Adrenal gland (tissue), 12 donors: ENCODE results near the gene CEACAM3. TPM values are rescaled to one million over a fixed set of nuclear protein-coding genes. Genes with fewer than 3 reads are reported as not detected.

Experiments used
- DNase-seq, 7 donors: peaks; one replicate each; pipeline ENCODE4 v3.0.0-alpha.2; 2019 to 2020
- H3K27ac ChIP-seq, 5 donors: fragments of 200-600 bp; sonication (generic) in 4 of 5; 1 replicate in 3 of 5; 2 replicates in 2 of 5; pipeline versions ENCODE4 v1.5.1 to v1.8.0; 2016 to 2020; ENCODE audit warnings: mild to moderate bottlenecking in 1 of 5
- H3K27me3 ChIP-seq: fragments of 200-600 bp; 2 replicates; pipeline ENCODE4 v1.8.0; 2021
- H3K36me3 ChIP-seq, 2 donors: fragments of 200-600 bp; replicated peaks in 1 of 2; 1 replicate in 1 of 2; 2 replicates in 1 of 2; pipeline versions ENCODE4 v1.5.1 to v1.8.0; 2018 to 2022
- H3K4me1 ChIP-seq, 2 donors: fragments of 200-600 bp; replicated peaks in 1 of 2; 1 replicate in 1 of 2; 2 replicates in 1 of 2; pipeline versions ENCODE4 v1.5.1 to v1.8.0; 2018 to 2021
- H3K4me3 ChIP-seq, 4 donors: fragments of 200-600 bp; sonication (generic) in 3 of 4; one replicate each; pipeline ENCODE4 v1.5.1; 2016 to 2018
- H3K9me3 ChIP-seq, 3 donors: fragments of 200-600 bp; sonication (generic) in 1 of 3; replicated peaks in 1 of 3; 1 replicate in 2 of 3; 2 replicates in 1 of 3; pipeline versions ENCODE4 v1.5.1 to v1.8.0; 2016 to 2021
- CTCF ChIP-seq, 6 experiments: fragments of 450-650 bp in 4 of 6; fragments of 200-600 bp in 2 of 6; sonication (generic) in 1 of 6; IDR thresholded peaks; 1 replicate in 5 of 6; 2 replicates in 1 of 6; pipeline versions ENCODE4 v1.5.1 to v1.8.0; 2016 to 2021; ENCODE audit warnings: antibody characterized with exemption in 6 of 6, mild to moderate bottlenecking in 2 of 6, moderate library complexity in 1 of 6
- POLR2A ChIP-seq, 2 donors: fragments of 450-650 bp; IDR thresholded peaks; one replicate each; pipeline ENCODE4 v1.6.1; 2017; ENCODE audit warnings: antibody characterized with exemption in 2 of 2, mild to moderate bottlenecking in 2 of 2, moderate library complexity in 1 of 2
- WGBS, 4 donors: extraction: QIAGEN DNeasy Blood & Tissue Kit in 2 of 4; methylation state at CpG; one replicate each; pipeline versions ENCODE4 v1.1.5 to v1.1.7; 2013 to 2017; 5-methylcytosine and 5-hydroxymethylcytosine counted together
- intact Hi-C, 2 donors: fragments of 100-400 bp; cut with DNase I; formaldehyde crosslinking; loops; one replicate each; pipeline versions ENCODE4 v1.14.1 to v1.15.0; 2022 to 2023
- polyA plus RNA-seq, 3 donors: library from polyadenylated mRNA; stranded (reverse); fragments of 200-250 nt in 2 of 3; fragments of 350-450 nt in 1 of 3; fragmentation: Illumina TruSeq in 1 of 3; extraction: RNeasy Lipid Tissue Mini Kit (QIAGEN cat#74804) in 1 of 3; gene quantifications; one replicate each; pipeline ENCODE4 v1.2.3, GENCODE V29; 2013 to 2014
- total RNA-seq, 9 donors: library from RNA; depleted of rRNA in 4 of 9; stranded (reverse); fragments of >200 nt in 4 of 9; fragments of 120-200 nt in 1 of 9; fragmentation: NEBNext Ultra II Directional in 1 of 9; extraction: Animal tissue kit (Norgen Biotek cat#: 25700) in 1 of 9; gene quantifications; one replicate each; pipeline versions ENCODE4 v1.1.0 to v1.2.4, GENCODE V29; 2013 to 2023
- donor health status: healthy with polysubstance abuse.
- donor health status: Bipolar disorder and iron deficiency.
- donor health status: DM: yes; HTN: yes; CAD: no.
- donor health status: DM: no; HTN: no; CAD: no.
- donor health status: DM: no; HTN: no; CAD: no.
- donor health status: DM: yes; HTN: yes; CAD: no.

Gene CEACAM3
- total and polyA plus RNA-seq, 12 donors: 0.11 to 0.99 (median 0.32) TPM; not detected in 7

- DNase-seq: no peak
- 76 to 84% (median 79%) methylated on average over 26 to 30 of the region's 30 CpGs for WGBS, 4 donors
- Histone ChIP-seq H3K27me3 (no peaks in the 10 kb centered on the region), H3K36me3 (no peaks in the 10 kb centered on the region), H3K4me1 (no peaks in the 10 kb centered on the region), H3K9me3 (no peaks in the 10 kb centered on the region), H3K4me3 (no peak within 1 kb of the TSS), H3K27ac (no peak within 1 kb of the TSS)
- intact Hi-C loops: no loop called here
- TF ChIP-seq CTCF (IDR thresholded peaks at IDR 0.05) (no peak), POLR2A (IDR thresholded peaks at IDR 0.05) (no peak)
These were observed 48.2 kb downstream of the CEACAM3 start, which contains the start of gene LYPD4 for GRCh38 chr19:41844601-41845000. LYPD4 (minus strand) TSS chr19:41844683; CDS start chr19:41839285, 5,398 bp downstream.

- no peaks in the 10 kb centered on the region for H3K27me3 ChIP-seq
These were observed 48.4 kb downstream of the CEACAM3 start, which contains the start of gene DMRTC2 for GRCh38 chr19:41845001-41845050. DMRTC2 (plus strand) TSS chr19:41845042; CDS start chr19:41847429, 2,387 bp downstream.

GRCh38 chr19:41845051-41845590, 48.7 kb downstream of the CEACAM3 start:
- H3K36me3 ChIP-seq: no peaks in the 10 kb centered on the region
- no peaks in the 10 kb centered on the region for H3K4me1 ChIP-seq
- TF ChIP-seq CTCF (IDR thresholded peaks at IDR 0.05): no peak
- TF ChIP-seq POLR2A (IDR thresholded peaks at IDR 0.05): no peak
- no peak for DNase-seq
- H3K27me3 ChIP-seq: no peaks in the 10 kb centered on the region
- H3K4me3 ChIP-seq: no peak overlapping the region
- intact Hi-C loops: no loop called here
- no peaks in the 10 kb centered on the region for H3K9me3 ChIP-seq
- WGBS, 4 donors: 80 to 91% (median 86%) methylated on average over 21 to 23 of the region's 23 CpGs
- H3K27ac ChIP-seq: no peak overlapping the region

More at GRCh38 chr19:41845001-41845050, 48.4 kb downstream of the CEACAM3 start, which contains the start of gene DMRTC2:
- Histone ChIP-seq H3K4me1 (no peaks in the 10 kb centered on the region), H3K4me3 (no peak within 1 kb of the TSS), H3K27ac (no peak within 1 kb of the TSS), H3K9me3 (no peaks in the 10 kb centered on the region), H3K36me3 (no peaks in the 10 kb centered on the region)
- 74 to 100% (median 89%) methylated on average over 3 of the region's 3 CpGs for WGBS, 4 donors
- TF ChIP-seq CTCF (IDR thresholded peaks at IDR 0.05) (no peak), POLR2A (IDR thresholded peaks at IDR 0.05) (no peak)
- DNase-seq: no peak
- intact Hi-C loops: no loop called here

- Histone ChIP-seq H3K9me3 (no peaks in the 10 kb centered on the region), H3K4me1 (no peaks in the 10 kb centered on the region), H3K4me3 (no peak overlapping the region), H3K27me3 (no peaks in the 10 kb centered on the region), H3K36me3 (no peaks in the 10 kb centered on the region), H3K27ac (no peak overlapping the region)
- 82 to 88% (median 85%) methylated on average over 11 to 19 of the region's 19 CpGs for WGBS, 4 donors
- no peak for DNase-seq
- TF ChIP-seq POLR2A (IDR thresholded peaks at IDR 0.05) (no peak), CTCF (IDR thresholded peaks at IDR 0.05) (no peak)
- intact Hi-C loops: no loop called here
These were observed 51.1 kb downstream of the CEACAM3 start for GRCh38 chr19:41847351-41848105.
